K562 (cell line): ENCODE data around the gene FHIT. TPM values are rescaled to one million over a fixed set of nuclear protein-coding genes. Genes with fewer than 3 reads are reported as not detected.

Experiments
- ATAC-seq: fragments of 200-7000 bp; cut with Tn5 transposase; 3 replicates; pipeline ENCODE4 v1.9.1; 2020; ENCODE audit warnings: moderate library complexity
- BruUV-seq: library from RNA; stranded (reverse); fragments of 400-500 nt; replicated peaks from 2 replicates; lab custom pipeline; 2021; lab: Mats Ljungman, UMichigan
- CTCF ChIA-PET: fragments of 300-600 bp; formaldehyde crosslinking; extraction: SDS; loops from one replicate; lab custom pipeline; 2021; ENCODE audit warnings: low intra/inter-chr PET ratio; lab: Yijun Ruan, JAX
- POLR2A ChIA-PET: fragments of 300-600, 350-650 bp; sonication (Branson Sonifier 250); formaldehyde crosslinking; extraction: SDS; loops from one replicate; lab custom pipeline; 2021; ENCODE audit warnings: antibody characterized with exemption, inconsistent platforms; lab: Yijun Ruan, JAX
- DNase-seq, 4 experiments: peaks; one replicate each; pipeline versions ENCODE4 v3.0.0 to v3.0.0-alpha.2; 2011 to 2018; ENCODE audit warnings: low spot score in 3 of 4, mixed read lengths in 3 of 4; ENCODE audit errors: extremely low read depth in 1 of 4
- FAIRE-seq: peaks from 2 replicates; lab custom pipeline; 2011; peaks lifted over from hg19 to GRCh38; lab: Jason Lieb, UNC
- H2AFZ ChIP-seq: 2 replicates; pipeline ENCODE4 v1.6.0; 2011; ENCODE audit warnings: low read depth, low read length, control low read depth, inconsistent platforms
- H3K27ac ChIP-seq: fragments of 200-600 bp; 3 replicates; pipeline ENCODE4 v1.8.0; 2011; ENCODE audit warnings: low read depth, mild to moderate bottlenecking, control low read depth, inconsistent platforms, low read length, moderate library complexity, mixed read lengths; ENCODE audit errors: extremely low read depth
- H3K27me3 ChIP-seq, 2 experiments: fragments of 300-600 bp in 1 of 2; 2 replicates in 1 of 2; 3 replicates in 1 of 2; pipeline versions ENCODE4 v1.6.0 to v1.8.0; 2011; ENCODE audit warnings: inconsistent platforms in 2 of 2, low read length in 2 of 2, mild to moderate bottlenecking in 1 of 2, mixed read lengths in 1 of 2, moderate library complexity in 1 of 2; ENCODE audit not compliant: control insufficient read depth in 2 of 2, insufficient read depth in 2 of 2
- H3K36me3 ChIP-seq: fragments of 300-600 bp; 3 replicates; pipeline ENCODE4 v1.8.0; 2011; ENCODE audit warnings: mild to moderate bottlenecking, low read length, inconsistent platforms; ENCODE audit not compliant: control insufficient read depth, insufficient read depth
- H3K4me1 ChIP-seq, 2 experiments: fragments of 200-600 bp in 1 of 2; replicated peaks in 1 of 2; 2 replicates in 1 of 2; 3 replicates in 1 of 2; pipeline versions ENCODE4 v1.5.1 to v1.8.0; 2011; ENCODE audit warnings: inconsistent platforms in 2 of 2, low read length in 2 of 2, mild to moderate bottlenecking in 1 of 2, mixed read lengths in 1 of 2, moderate library complexity in 1 of 2; ENCODE audit not compliant: control insufficient read depth in 2 of 2, insufficient read depth in 2 of 2
- H3K4me2 ChIP-seq: 2 replicates; pipeline ENCODE4 v1.6.1; 2011; ENCODE audit warnings: low read length, control low read depth, inconsistent platforms, mixed read lengths; ENCODE audit not compliant: insufficient read depth
- H3K4me3 ChIP-seq: fragments of 200-600 bp; sonication (generic), shearing (Covaris generic); 2 replicates; pipeline ENCODE4 v1.5.1; 2016; ENCODE audit warnings: control low read depth, inconsistent platforms
- H3K79me2 ChIP-seq: fragments of 200-600 bp; 3 replicates; pipeline ENCODE4 v1.8.0; 2011; ENCODE audit warnings: low read length, inconsistent platforms; ENCODE audit not compliant: control insufficient read depth, insufficient read depth
- H3K9ac ChIP-seq, 2 experiments: 2 replicates each; pipeline versions ENCODE4 v1.6.0 to v1.6.1; 2011; ENCODE audit warnings: low read depth in 2 of 2, low read length in 2 of 2, control low read depth in 1 of 2, inconsistent platforms in 1 of 2, mild to moderate bottlenecking in 1 of 2, mixed read lengths in 1 of 2; ENCODE audit not compliant: insufficient read depth in 1 of 2
- H3K9me1 ChIP-seq: one replicate; pipeline ENCODE4 v1.6.0; 2011; ENCODE audit warnings: inconsistent platforms, mild to moderate bottlenecking, low read length, moderate library complexity; ENCODE audit not compliant: control insufficient read depth, insufficient read depth
- H3K9me3 ChIP-seq: replicated peaks from 2 replicates; pipeline ENCODE4 v1.5.1; 2011; ENCODE audit warnings: low read depth, low read length, inconsistent platforms; ENCODE audit not compliant: control insufficient read depth, insufficient read depth
- H4K20me1 ChIP-seq: replicated peaks from 2 replicates; pipeline ENCODE4 v1.6.1; 2011; ENCODE audit warnings: low read length, inconsistent platforms, mixed read lengths; ENCODE audit not compliant: control insufficient read depth, insufficient read depth
- CBX3 ChIP-seq, 2 experiments: IDR thresholded peaks; 1 replicate in 1 of 2; 2 replicates in 1 of 2; pipeline ENCODE4 v1.6.1; 2012; ENCODE audit warnings: inconsistent platforms in 2 of 2, low read length in 2 of 2, borderline replicate concordance in 1 of 2, control low read depth in 1 of 2
- EP400 ChIP-seq: fragments of 450-650 bp; IDR thresholded peaks from 2 replicates; pipeline ENCODE4 v1.6.1; 2017; ENCODE audit warnings: antibody characterized with exemption, mild to moderate bottlenecking, moderate library complexity
- ETS2 ChIP-seq: IDR thresholded peaks from 2 replicates; pipeline ENCODE4 v1.6.1; 2016; ENCODE audit warnings: borderline replicate concordance, missing genetic modification characterization, mild to moderate bottlenecking, moderate library complexity, missing compliant biosample characterization; ENCODE audit not compliant: poor library complexity, severe bottlenecking
- KLF13 ChIP-seq: fragments of 450-650 bp; IDR thresholded peaks from 2 replicates; pipeline ENCODE4 v1.6.1; 2016; ENCODE audit warnings: missing genetic modification characterization, low read depth, mild to moderate bottlenecking, missing compliant biosample characterization, moderate library complexity, borderline replicate concordance
- MAZ ChIP-seq, 2 experiments: fragments of 450-650 bp in 1 of 2; sonication (generic) in 1 of 2; formaldehyde crosslinking; IDR thresholded peaks in 1 of 2; conservative IDR thresholded peaks in 1 of 2; 2 replicates each; pipeline versions ENCODE4 v1.4.0 to v1.5.0; 2020; ENCODE audit warnings: mild to moderate bottlenecking in 1 of 2, missing genetic modification reagents in 1 of 2
- MYC ChIP-seq, 2 experiments: fragments of 250-450 bp in 1 of 2; sonication (Bioruptor Pico) in 1 of 2; IDR thresholded peaks; 2 replicates each; pipeline versions ENCODE4 v1.5.1 to v1.6.1; 2012 to 2021; ENCODE audit warnings: low read depth in 2 of 2, borderline replicate concordance in 1 of 2, improper control_type of control experiment in 1 of 2, low read length in 1 of 2, mild to moderate bottlenecking in 1 of 2, moderate library complexity in 1 of 2
- NCOA6 ChIP-seq: fragments of 450-650 bp; IDR thresholded peaks from 2 replicates; pipeline ENCODE4 v1.6.1; 2017; ENCODE audit warnings: mild to moderate bottlenecking
- NFATC3 ChIP-seq: fragments of 450-650 bp; IDR thresholded peaks from 2 replicates; pipeline ENCODE4 v1.6.1; 2017; ENCODE audit warnings: mild to moderate bottlenecking
- SOX6 ChIP-seq: fragments of 450-650 bp; IDR thresholded peaks from 2 replicates; pipeline ENCODE4 v1.6.1; 2014; ENCODE audit warnings: mild to moderate bottlenecking
- STAT5A ChIP-seq: IDR thresholded peaks from 2 replicates; pipeline ENCODE4 v1.6.1; 2012; ENCODE audit warnings: low read length, inconsistent platforms, borderline replicate concordance
- ZNF140 ChIP-seq: fragments of 250-450 bp; sonication (Bioruptor Pico); IDR thresholded peaks from 2 replicates; pipeline ENCODE4 v1.8.0; 2021; ENCODE audit warnings: moderate library complexity, mild to moderate bottlenecking, inconsistent platforms
- ZNF551 ChIP-seq: fragments of 250-450 bp; sonication (Bioruptor Pico); IDR thresholded peaks from 2 replicates; pipeline ENCODE4 v1.5.0; 2021; ENCODE audit warnings: mild to moderate bottlenecking, moderate library complexity
- WGBS: fragments of 100-300 bp; shearing (Covaris generic); methylation state at CpG from one replicate; pipeline ENCODE4 v1.1.6; 2016; ENCODE audit warnings: low coverage, mixed read lengths; ENCODE audit not compliant: insufficient coverage; ENCODE audit errors: missing lambda C conversion rate; 5-methylcytosine and 5-hydroxymethylcytosine counted together
- in situ Hi-C: fragments of 300-500 bp; cut with MboI; formaldehyde crosslinking; loops from 4 replicates; pipeline ENCODE4 v1.15.0; 2018; ENCODE audit warnings: inconsistent platforms, mixed read lengths
- intact Hi-C: fragments of 100-400 bp; cut with micrococcal nuclease; formaldehyde crosslinking; loops from 2 replicates; pipeline ENCODE4 v1.14.2; 2022
- polyA plus RNA-seq, 8 experiments: library from polyadenylated mRNA; depleted of rRNA in 4 of 8; stranded (reverse) in 5 of 8; unstranded in 3 of 8; fragments of >200 nt; fragmentation: Nextera tagmentation in 2 of 8; fragmentation: Illumina TruSeq in 1 of 8; extraction: Ambion mirVana in 2 of 8; extraction: Trizol in 1 of 8; gene quantifications; 2 replicates each; pipeline versions ENCODE4 v1.2.1 to v1.2.3, GENCODE V29; 2011 to 2014; ENCODE audit warnings: inconsistent platforms in 1 of 8, missing spikeins in 1 of 8
- total RNA-seq, 7 experiments: library from RNA; depleted of rRNA in 6 of 7; stranded (reverse); fragments of >200 nt in 6 of 7; fragmentation: Illumina TruSeq in 2 of 7; extraction: Trizol in 2 of 7; gene quantifications; 2 replicates each; pipeline versions ENCODE4 v1.2.1 to v1.2.3, GENCODE V29; 2011 to 2021; ENCODE audit warnings: low replicate concordance in 1 of 7
- TF ChIP-seq, protein P1 (sequence below): fragments of 250-450 bp; sonication (Bioruptor Pico); IDR thresholded peaks from 2 replicates; pipeline ENCODE4 v1.8.0; 2022; ENCODE audit warnings: moderate library complexity, mild to moderate bottlenecking, inconsistent platforms
- TF ChIP-seq, protein P2 (sequence below): fragments of 200-800 bp; sonication (Bioruptor generic); IDR thresholded peaks from 2 replicates; pipeline ENCODE4 v1.6.1; 2017; ENCODE audit warnings: missing genetic modification characterization, missing compliant biosample characterization

The FHIT gene
- total and polyA plus RNA-seq, 9 of the 15 experiments (the other 6 are each of a cell fraction or from before 2014, with no cell fraction given): 1.7 to 9.1 (median 4.3) TPM

DNA sequence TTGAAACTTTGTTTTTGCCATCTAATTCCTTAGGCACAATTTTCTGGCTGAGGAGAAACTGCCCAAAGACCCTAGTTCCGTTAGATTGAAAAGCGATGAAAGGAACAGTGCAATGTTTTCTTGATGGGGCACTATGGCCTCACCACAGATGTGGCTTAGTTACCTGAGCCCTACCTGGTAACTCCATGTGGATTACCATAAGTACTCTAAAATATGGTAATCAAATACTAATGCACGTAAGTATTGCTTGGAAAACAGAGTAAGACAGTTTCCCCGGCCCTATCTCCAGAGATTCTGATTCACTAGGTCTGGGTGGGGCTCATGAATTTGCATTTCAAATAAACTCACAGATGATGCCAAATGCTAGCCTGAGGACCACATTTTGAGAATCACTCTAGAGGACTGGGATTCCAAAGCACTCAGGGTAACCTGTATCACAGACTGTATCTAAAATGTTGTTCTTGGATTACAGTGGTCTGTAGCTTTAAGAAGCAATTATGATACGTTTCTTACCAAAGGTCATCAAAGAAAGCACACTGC is 806.3 kb downstream of the FHIT start:
- Histone ChIP-seq H3K4me3 (no peak overlapping the region), H3K27ac (no peak overlapping the region), H3K9me3 (no peaks in the 10 kb centered on the region), H3K4me2 (no peak overlapping the region), H4K20me1 (no peaks in the 10 kb centered on the region), H3K4me1 (no peaks in the 10 kb centered on the region), H2AFZ (no peak overlapping the region), H3K27me3 (no peaks in the 10 kb centered on the region), H3K9ac (no peak overlapping the region), H3K79me2 (no peaks in the 10 kb centered on the region), H3K9me1 (no peaks in the 10 kb centered on the region), H3K36me3 (no peaks in the 10 kb centered on the region)
- ChIA-PET CTCF (no interaction called here), POLR2A (no interaction called here)
- BruUV-seq: no TSS peak
- TF ChIP-seq CBX3 (IDR thresholded peaks at IDR 0.05; ENCODE audit: borderline replicate concordance in 1 of 2, low read length in 2 of 2) (no peak), MAZ (CRISPR knock-in tag; conservative IDR thresholded peaks at IDR 0.05 in 1 of 2, IDR thresholded peaks at IDR 0.05 in 1 of 2) (no peak), STAT5A (no peak), MYC (IDR thresholded peaks at IDR 0.05; ENCODE audit: low read depth, low read length) (no peak), MYC (CRISPR knock-in tag; IDR thresholded peaks at IDR 0.05; ENCODE audit: borderline replicate concordance, low read depth) (no peak), ZNF551 (CRISPR knock-in tag) (no peak), KLF13 (tag) (no peak), ETS2 (tag) (no peak), NCOA6 (no peak), SOX6 (no peak), EP400 (no peak), ZNF140 (CRISPR knock-in tag) (no peak), NFATC3 (no peak)
- TF ChIP-seq, protein P1, sequence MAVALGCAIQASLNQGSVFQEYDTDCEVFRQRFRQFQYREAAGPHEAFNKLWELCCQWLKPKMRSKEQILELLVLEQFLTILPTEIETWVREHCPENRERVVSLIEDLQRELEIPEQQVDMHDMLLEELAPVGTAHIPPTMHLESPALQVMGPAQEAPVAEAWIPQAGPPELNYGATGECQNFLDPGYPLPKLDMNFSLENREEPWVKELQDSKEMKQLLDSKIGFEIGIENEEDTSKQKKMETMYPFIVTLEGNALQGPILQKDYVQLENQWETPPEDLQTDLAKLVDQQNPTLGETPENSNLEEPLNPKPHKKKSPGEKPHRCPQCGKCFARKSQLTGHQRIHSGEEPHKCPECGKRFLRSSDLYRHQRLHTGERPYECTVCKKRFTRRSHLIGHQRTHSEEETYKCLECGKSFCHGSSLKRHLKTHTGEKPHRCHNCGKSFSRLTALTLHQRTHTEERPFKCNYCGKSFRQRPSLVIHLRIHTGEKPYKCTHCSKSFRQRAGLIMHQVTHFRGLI: no peak
- TF ChIP-seq, protein P2, sequence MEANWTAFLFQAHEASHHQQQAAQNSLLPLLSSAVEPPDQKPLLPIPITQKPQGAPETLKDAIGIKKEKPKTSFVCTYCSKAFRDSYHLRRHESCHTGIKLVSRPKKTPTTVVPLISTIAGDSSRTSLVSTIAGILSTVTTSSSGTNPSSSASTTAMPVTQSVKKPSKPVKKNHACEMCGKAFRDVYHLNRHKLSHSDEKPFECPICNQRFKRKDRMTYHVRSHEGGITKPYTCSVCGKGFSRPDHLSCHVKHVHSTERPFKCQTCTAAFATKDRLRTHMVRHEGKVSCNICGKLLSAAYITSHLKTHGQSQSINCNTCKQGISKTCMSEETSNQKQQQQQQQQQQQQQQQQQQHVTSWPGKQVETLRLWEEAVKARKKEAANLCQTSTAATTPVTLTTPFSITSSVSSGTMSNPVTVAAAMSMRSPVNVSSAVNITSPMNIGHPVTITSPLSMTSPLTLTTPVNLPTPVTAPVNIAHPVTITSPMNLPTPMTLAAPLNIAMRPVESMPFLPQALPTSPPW (CRISPR knock-in tag): no peak
- intact Hi-C loops: no loop called here
- FAIRE-seq (no peak), DNase-seq (no peak), ATAC-seq (no peak)
- in situ Hi-C loops: no loop called here
- WGBS: 37% methylated on average over 5 of the region's 5 CpGs
